ENCODE results near the gene ICOSLG. TPM values are rescaled to one million over a fixed set of nuclear protein-coding genes. Genes with fewer than 3 reads are reported as not detected.
"Not testable (repeated sequence)": the region's sequence is repeated elsewhere in the genome, so short reads cannot be mapped to it uniquely, and the experiment has no call there.

ICOSLG gene
- total RNA-seq, 1 donor from 2014 or later: 2.6 TPM

- no peak overlapping the region for H3K4me3 ChIP-seq (ENCODE audit: low read length in 3 of 3)
- H3K9ac ChIP-seq (ENCODE audit: low read depth in 1 of 3, low read length in 3 of 3): no peak overlapping the region
- no peak overlapping the region for H3K27ac ChIP-seq (ENCODE audit: low read depth, low read length)
- peaks cover 2 to 10% (median 5%) of the 10 kb centered on the region in 3 donors for H3K27me3 ChIP-seq (ENCODE audit: control insufficient read depth in 3 of 3, insufficient read depth in 3 of 3, low read length in 3 of 3)
- H3K36me3 ChIP-seq (ENCODE audit: control insufficient read depth in 3 of 3, insufficient read depth in 3 of 3, low read length in 3 of 3): no peaks in the 10 kb centered on the region
- no peaks in the 10 kb centered on the region for H3K4me1 ChIP-seq (ENCODE audit: control insufficient read depth in 3 of 3, insufficient read depth in 3 of 3, low read length in 3 of 3)
- peaks cover 0 to 2% (median 0%) of the 10 kb centered on the region in 3 donors for H3K9me3 ChIP-seq (ENCODE audit: control insufficient read depth in 3 of 3, low read length in 3 of 3)
Observed at GRCh38 chr21:44258056-44258725, 17.4 kb upstream of the ICOSLG start.

- Histone ChIP-seq H3K4me1 (ENCODE audit: control insufficient read depth in 3 of 3, insufficient read depth in 3 of 3, low read length in 3 of 3) (no peaks in the 10 kb centered on the region), H3K27ac (ENCODE audit: low read depth, low read length) (no peak overlapping the region), H3K27me3 (ENCODE audit: control insufficient read depth in 3 of 3, insufficient read depth in 3 of 3, low read length in 3 of 3) (peaks cover 0 to 6% (median 5%) of the 10 kb centered on the region in 3 donors), H3K36me3 (ENCODE audit: control insufficient read depth in 3 of 3, insufficient read depth in 3 of 3, low read length in 3 of 3) (no peaks in the 10 kb centered on the region), H3K9ac (ENCODE audit: low read depth in 1 of 3, low read length in 3 of 3) (no peak overlapping the region), H3K4me3 (ENCODE audit: low read length in 3 of 3) (no peak overlapping the region), H3K9me3 (ENCODE audit: control insufficient read depth in 3 of 3, low read length in 3 of 3) (peaks cover 0 to 2% (median 0%) of the 10 kb centered on the region in 3 donors)
Observed at GRCh38 chr21:44255511-44255981, 14.8 kb upstream of the ICOSLG start.

DNA sequence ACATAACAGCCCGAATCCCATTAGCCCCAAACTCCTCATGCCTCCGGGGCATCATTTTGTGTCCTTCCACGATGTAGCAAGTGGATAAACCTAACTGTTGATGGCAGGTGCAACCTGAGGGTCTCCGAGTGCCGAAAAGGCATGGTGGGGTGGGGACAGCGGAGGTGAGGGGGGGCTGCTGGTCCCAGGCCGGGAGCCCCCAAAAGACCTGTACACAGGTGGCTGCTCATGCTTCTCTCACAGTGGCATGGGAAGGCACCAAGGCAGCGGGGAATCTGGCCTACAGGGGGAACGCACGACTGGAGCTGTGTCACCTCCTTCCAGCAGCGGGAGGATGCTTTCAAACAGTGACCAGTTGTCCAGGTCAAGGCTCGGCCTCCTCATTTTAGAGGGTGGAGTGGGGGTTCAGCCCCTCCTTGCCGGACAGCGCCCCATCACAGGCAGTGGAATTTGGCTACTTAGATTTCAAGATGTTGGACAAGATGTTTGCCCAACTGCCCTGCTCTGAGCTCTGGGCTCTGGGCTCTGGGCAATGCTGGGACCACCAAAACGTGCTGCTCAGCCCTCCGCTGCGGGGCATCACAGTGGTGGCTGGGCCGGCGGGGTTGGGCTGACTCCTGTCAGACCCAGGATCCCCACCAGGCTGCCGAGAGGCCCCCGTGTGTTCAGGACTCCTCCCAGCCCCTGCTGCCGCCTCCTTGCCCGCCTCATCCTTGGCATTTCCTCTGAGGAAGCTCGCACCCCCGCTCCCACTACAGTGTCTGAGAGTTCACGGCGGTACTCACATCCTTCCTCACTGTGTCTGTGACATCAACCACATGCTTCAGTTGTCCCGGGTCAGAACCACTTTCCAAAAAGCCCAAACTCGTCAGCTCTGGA is 13.3 kb upstream of the ICOSLG start:
- Histone ChIP-seq H3K9ac (ENCODE audit: low read depth in 1 of 3, low read length in 3 of 3) (no peak overlapping the region), H3K27ac (ENCODE audit: low read depth, low read length) (no peak overlapping the region), H3K4me1 (ENCODE audit: control insufficient read depth in 3 of 3, insufficient read depth in 3 of 3, low read length in 3 of 3) (no peaks in the 10 kb centered on the region), H3K4me3 (ENCODE audit: low read length in 3 of 3) (no peak overlapping the region), H3K27me3 (ENCODE audit: control insufficient read depth in 3 of 3, insufficient read depth in 3 of 3, low read length in 3 of 3) (peaks cover 0 to 5% (median 1%) of the 10 kb centered on the region in 3 donors), H3K9me3 (ENCODE audit: control insufficient read depth in 3 of 3, low read length in 3 of 3) (peaks cover 0 to 2% (median 0%) of the 10 kb centered on the region in 3 donors), H3K36me3 (ENCODE audit: control insufficient read depth in 3 of 3, insufficient read depth in 3 of 3, low read length in 3 of 3) (no peaks in the 10 kb centered on the region)

- not testable (repeated sequence) for H3K27ac ChIP-seq (ENCODE audit: low read depth, low read length); H3K27me3 ChIP-seq (ENCODE audit: control insufficient read depth in 3 of 3, insufficient read depth in 3 of 3, low read length in 3 of 3); H3K4me1 ChIP-seq (ENCODE audit: control insufficient read depth in 3 of 3, insufficient read depth in 3 of 3, low read length in 3 of 3); H3K9me3 ChIP-seq (ENCODE audit: control insufficient read depth in 3 of 3, low read length in 3 of 3); H3K9ac ChIP-seq (ENCODE audit: low read depth in 1 of 3, low read length in 3 of 3); H3K36me3 ChIP-seq (ENCODE audit: control insufficient read depth in 3 of 3, insufficient read depth in 3 of 3, low read length in 3 of 3); H3K4me3 ChIP-seq (ENCODE audit: low read length in 3 of 3)
Observed at GRCh38 chr21:44249204-44250037, 8.7 kb upstream of the ICOSLG start.

- not testable (repeated sequence) for H3K27me3 ChIP-seq (ENCODE audit: control insufficient read depth in 3 of 3, insufficient read depth in 3 of 3, low read length in 3 of 3); H3K36me3 ChIP-seq (ENCODE audit: control insufficient read depth in 3 of 3, insufficient read depth in 3 of 3, low read length in 3 of 3); H3K9ac ChIP-seq (ENCODE audit: low read depth in 1 of 3, low read length in 3 of 3); H3K4me1 ChIP-seq (ENCODE audit: control insufficient read depth in 3 of 3, insufficient read depth in 3 of 3, low read length in 3 of 3); H3K27ac ChIP-seq (ENCODE audit: low read depth, low read length); H3K9me3 ChIP-seq (ENCODE audit: control insufficient read depth in 3 of 3, low read length in 3 of 3); H3K4me3 ChIP-seq (ENCODE audit: low read length in 3 of 3)
Observed at GRCh38 chr21:44247904-44248303, 7.2 kb upstream of the ICOSLG start.

DNA sequence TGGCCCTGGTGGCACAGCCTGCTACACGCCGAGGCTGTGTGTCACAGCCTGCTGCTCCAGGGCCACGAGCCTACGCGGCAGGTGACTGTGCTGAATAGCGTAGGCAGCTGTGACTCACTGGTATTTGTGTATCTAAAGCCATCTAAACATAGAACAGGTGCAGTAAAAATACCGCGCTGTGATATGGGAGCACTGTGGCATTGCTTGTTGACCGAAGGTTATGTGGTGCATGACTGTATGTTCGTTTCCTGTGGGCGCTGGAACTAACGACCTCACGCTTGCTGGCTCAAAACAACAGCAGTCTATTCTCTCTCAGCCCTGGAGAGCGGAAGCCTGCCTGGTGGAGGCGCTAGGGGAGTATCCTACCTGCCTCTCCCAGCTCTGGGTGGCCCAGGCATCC is 3.2 kb upstream of the ICOSLG start:
- H3K4me3 ChIP-seq (ENCODE audit: low read length in 3 of 3); H3K27ac ChIP-seq (ENCODE audit: low read depth, low read length): not testable (repeated sequence)

GRCh38 chr21:44241281-44241680 is 538 bp upstream of the ICOSLG start:
- H3K4me1 ChIP-seq (ENCODE audit: control insufficient read depth in 3 of 3, insufficient read depth in 3 of 3, low read length in 3 of 3); H3K27me3 ChIP-seq (ENCODE audit: control insufficient read depth in 3 of 3, insufficient read depth in 3 of 3, low read length in 3 of 3); H3K27ac ChIP-seq (ENCODE audit: low read depth, low read length); H3K4me3 ChIP-seq (ENCODE audit: low read length in 3 of 3); H3K9ac ChIP-seq (ENCODE audit: low read depth in 1 of 3, low read length in 3 of 3); H3K36me3 ChIP-seq (ENCODE audit: control insufficient read depth in 3 of 3, insufficient read depth in 3 of 3, low read length in 3 of 3); H3K9me3 ChIP-seq (ENCODE audit: control insufficient read depth in 3 of 3, low read length in 3 of 3): not testable (repeated sequence)

More for the DNA sequence above, 3.2 kb upstream of the ICOSLG start:
- H3K27me3 ChIP-seq (ENCODE audit: control insufficient read depth in 3 of 3, insufficient read depth in 3 of 3, low read length in 3 of 3); H3K9ac ChIP-seq (ENCODE audit: low read depth in 1 of 3, low read length in 3 of 3); H3K9me3 ChIP-seq (ENCODE audit: control insufficient read depth in 3 of 3, low read length in 3 of 3); H3K36me3 ChIP-seq (ENCODE audit: control insufficient read depth in 3 of 3, insufficient read depth in 3 of 3, low read length in 3 of 3); H3K4me1 ChIP-seq (ENCODE audit: control insufficient read depth in 3 of 3, insufficient read depth in 3 of 3, low read length in 3 of 3): not testable (repeated sequence)

GRCh38 chr21:44240353-44240752 is 390 bp downstream of the ICOSLG start:
- H3K36me3 ChIP-seq (ENCODE audit: control insufficient read depth in 3 of 3, insufficient read depth in 3 of 3, low read length in 3 of 3); H3K27me3 ChIP-seq (ENCODE audit: control insufficient read depth in 3 of 3, insufficient read depth in 3 of 3, low read length in 3 of 3); H3K27ac ChIP-seq (ENCODE audit: low read depth, low read length); H3K4me3 ChIP-seq (ENCODE audit: low read length in 3 of 3); H3K9ac ChIP-seq (ENCODE audit: low read depth in 1 of 3, low read length in 3 of 3); H3K9me3 ChIP-seq (ENCODE audit: control insufficient read depth in 3 of 3, low read length in 3 of 3); H3K4me1 ChIP-seq (ENCODE audit: control insufficient read depth in 3 of 3, insufficient read depth in 3 of 3, low read length in 3 of 3): not testable (repeated sequence)

- not testable (repeated sequence) for H3K9ac ChIP-seq (ENCODE audit: low read depth in 1 of 3, low read length in 3 of 3); H3K36me3 ChIP-seq (ENCODE audit: control insufficient read depth in 3 of 3, insufficient read depth in 3 of 3, low read length in 3 of 3); H3K9me3 ChIP-seq (ENCODE audit: control insufficient read depth in 3 of 3, low read length in 3 of 3); H3K27me3 ChIP-seq (ENCODE audit: control insufficient read depth in 3 of 3, insufficient read depth in 3 of 3, low read length in 3 of 3); H3K4me1 ChIP-seq (ENCODE audit: control insufficient read depth in 3 of 3, insufficient read depth in 3 of 3, low read length in 3 of 3); H3K27ac ChIP-seq (ENCODE audit: low read depth, low read length); H3K4me3 ChIP-seq (ENCODE audit: low read length in 3 of 3)
Observed at GRCh38 chr21:44229561-44229960, 11.2 kb downstream of the ICOSLG start.

All from skeletal muscle tissue (tissue), 4 donors.